Naive B cell (primary cell): ENCODE data around the gene MPL. TPM values are rescaled to one million over a fixed set of nuclear protein-coding genes. Genes with fewer than 3 reads are reported as not detected.

ENCODE experiments used
- ATAC-seq, 2 donors: fragments of 150-1000 bp; cut with Tn5 transposase; 2 replicates each; pipeline ENCODE4 v1.10.0; 2021; ENCODE audit warnings: low read depth in 2 of 2, mild to moderate bottlenecking in 2 of 2, moderate library complexity in 2 of 2
- DNase-seq: peaks from one replicate; pipeline ENCODE4 v3.0.0; 2022
- H3K27ac Mint-ChIP-seq, 6 donors: one replicate each; pipeline ENCODE4 v1.8.0; 2020 to 2022; ENCODE audit warnings: mild to moderate bottlenecking in 6 of 6, mixed read lengths in 6 of 6, moderate library complexity in 5 of 6, inconsistent platforms in 2 of 6
- H3K27me3 Mint-ChIP-seq, 3 donors: one replicate each; pipeline ENCODE4 v1.8.0; 2021 to 2022; ENCODE audit warnings: mixed read lengths in 3 of 3, mild to moderate bottlenecking in 1 of 3
- H3K36me3 Mint-ChIP-seq, 2 donors: one replicate each; pipeline ENCODE4 v1.8.0; 2020 to 2022; ENCODE audit warnings: mixed read lengths in 2 of 2, inconsistent platforms in 1 of 2, mild to moderate bottlenecking in 1 of 2
- H3K4me1 Mint-ChIP-seq, 3 donors: one replicate each; pipeline ENCODE4 v1.8.0; 2020 to 2022; ENCODE audit warnings: mixed read lengths in 3 of 3, inconsistent platforms in 1 of 3, mild to moderate bottlenecking in 1 of 3, moderate library complexity in 1 of 3
- H3K4me3 Mint-ChIP-seq, 8 donors: one replicate each; pipeline ENCODE4 v1.8.0; 2020 to 2022; ENCODE audit warnings: mild to moderate bottlenecking in 8 of 8, mixed read lengths in 8 of 8, moderate library complexity in 8 of 8, inconsistent platforms in 2 of 8
- H3K9me3 Mint-ChIP-seq, 7 donors: one replicate each; pipeline ENCODE4 v1.8.0; 2020 to 2022; ENCODE audit warnings: mixed read lengths in 7 of 7, mild to moderate bottlenecking in 5 of 7, inconsistent platforms in 2 of 7, moderate library complexity in 1 of 7
- polyA plus RNA-seq, 6 donors: library from polyadenylated mRNA; unstranded; fragments of 300-500 nt; fragmentation: Illumina TruSeq; gene quantifications; one replicate each; pipeline ENCODE4 v1.2.3, GENCODE V29; 2021; ENCODE audit warnings: low read depth in 6 of 6

Gene MPL
- polyA plus RNA-seq, 6 donors from 2014 or later = 0.32 TPM; not detected in 5

DNA sequence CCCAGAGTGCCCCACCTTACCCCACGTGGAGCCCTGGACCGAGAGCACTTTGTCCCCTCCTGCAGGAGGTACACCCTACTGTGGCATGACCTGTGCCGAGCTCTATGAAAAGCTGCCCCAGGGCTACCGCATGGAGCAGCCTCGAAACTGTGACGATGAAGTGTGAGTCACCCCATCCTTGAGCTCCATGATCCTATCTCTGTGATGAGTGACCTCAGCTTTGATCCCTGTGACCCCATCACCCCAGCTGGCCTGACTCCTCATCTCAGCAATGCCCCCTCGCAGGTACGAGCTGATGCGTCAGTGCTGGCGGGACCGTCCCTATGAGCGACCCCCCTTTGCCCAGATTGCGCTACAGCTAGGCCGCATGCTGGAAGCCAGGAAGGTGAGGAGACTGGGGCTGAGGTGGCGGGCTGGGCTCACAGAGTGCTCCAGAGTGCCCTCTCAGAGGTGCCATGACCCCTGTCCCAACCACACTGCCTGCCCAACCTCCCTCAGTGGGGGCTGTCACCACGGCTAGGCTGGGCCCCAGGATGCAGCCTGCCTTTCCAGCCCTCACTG is 16.2 kb upstream of the MPL start:
- H3K27ac Mint-ChIP-seq = no peak overlapping the region

DNA sequence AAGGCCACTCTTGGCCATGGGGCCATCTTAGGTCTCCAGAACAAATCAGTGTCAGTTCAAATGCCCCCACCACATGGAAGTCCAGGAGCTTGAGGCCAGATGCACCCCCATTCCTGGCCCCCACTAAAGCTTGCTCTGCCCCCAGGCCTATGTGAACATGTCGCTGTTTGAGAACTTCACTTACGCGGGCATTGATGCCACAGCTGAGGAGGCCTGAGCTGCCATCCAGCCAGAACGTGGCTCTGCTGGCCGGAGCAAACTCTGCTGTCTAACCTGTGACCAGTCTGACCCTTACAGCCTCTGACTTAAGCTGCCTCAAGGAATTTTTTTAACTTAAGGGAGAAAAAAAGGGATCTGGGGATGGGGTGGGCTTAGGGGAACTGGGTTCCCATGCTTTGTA is 15.1 kb upstream of the MPL start:
- Mint-ChIP-seq H3K36me3 (peaks cover 15 to 21% of the 10 kb centered on the region in 2 donors), H3K4me1 (peaks cover 0 to 2% (median 0%) of the 10 kb centered on the region in 3 donors), H3K27ac (no peak overlapping the region), H3K27me3 (no peaks in the 10 kb centered on the region), H3K9me3 (peaks cover 10 to 23% (median 20%) of the 10 kb centered on the region in 7 donors), H3K4me3 (no peak overlapping the region)
- no peak for ATAC-seq
- no peak for DNase-seq

More for the DNA sequence above, 16.2 kb upstream of the MPL start:
- no peak for DNase-seq
- H3K4me1 Mint-ChIP-seq = peaks cover 0 to 2% (median 0%) of the 10 kb centered on the region in 3 donors
- ATAC-seq = no peak
- no peaks in the 10 kb centered on the region for H3K27me3 Mint-ChIP-seq
- peaks cover 10 to 20% (median 18%) of the 10 kb centered on the region in 7 donors for H3K9me3 Mint-ChIP-seq
- H3K4me3 Mint-ChIP-seq = no peak overlapping the region
- peaks cover 15 to 21% of the 10 kb centered on the region in 2 donors for H3K36me3 Mint-ChIP-seq

DNA sequence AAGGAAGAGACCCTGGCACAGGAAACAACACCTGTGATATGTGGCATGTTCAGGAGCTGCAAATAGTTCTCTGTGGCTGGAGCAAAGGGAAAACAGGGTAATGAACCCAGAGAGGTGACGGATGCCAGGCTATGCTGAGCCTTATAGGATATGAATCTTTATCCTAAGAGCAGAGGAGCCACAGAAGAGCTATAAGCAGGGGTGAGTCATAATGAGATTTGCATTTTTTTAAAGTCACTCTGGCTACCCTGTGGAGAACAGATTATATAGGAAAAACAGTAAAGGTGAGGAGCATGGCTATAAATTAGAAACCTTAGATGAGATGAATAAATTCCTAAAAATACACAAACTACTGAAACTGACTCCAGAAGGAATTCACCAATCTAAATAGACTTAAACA is 12.8 kb upstream of the MPL start:
- H3K27ac Mint-ChIP-seq = no peak overlapping the region
- DNase-seq = no peak
- no peak for ATAC-seq
- peaks cover 21% of the 10 kb centered on the region in 2 donors for H3K36me3 Mint-ChIP-seq
- H3K27me3 Mint-ChIP-seq = no peaks in the 10 kb centered on the region
- H3K4me3 Mint-ChIP-seq = no peak overlapping the region
- H3K9me3 Mint-ChIP-seq = peaks cover 12 to 31% (median 25%) of the 10 kb centered on the region in 7 donors
- H3K4me1 Mint-ChIP-seq = no peaks in the 10 kb centered on the region

DNA sequence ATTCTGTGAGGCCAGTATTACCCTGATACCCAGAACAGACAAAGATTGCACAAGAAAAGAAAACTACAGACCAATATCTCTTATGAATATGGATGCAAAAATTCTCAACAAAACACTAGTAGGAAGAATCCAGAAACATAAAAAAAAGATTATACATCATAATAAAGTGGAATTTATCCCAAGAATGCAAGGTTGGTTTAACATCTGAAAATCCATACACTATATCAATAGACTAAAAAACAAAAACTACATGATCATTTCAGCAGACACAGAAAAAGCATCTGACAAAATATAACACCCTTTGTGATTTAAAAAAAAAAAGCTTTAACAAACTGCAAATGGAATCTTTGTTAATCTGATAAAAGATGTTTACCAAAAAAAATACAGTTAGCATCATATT is 12.2 kb upstream of the MPL start:
- no peak overlapping the region for H3K27ac Mint-ChIP-seq
- ATAC-seq (no peak), DNase-seq (no peak)
- H3K36me3 Mint-ChIP-seq = peaks cover 21% of the 10 kb centered on the region in 2 donors
- H3K9me3 Mint-ChIP-seq = peaks cover 12 to 31% (median 25%) of the 10 kb centered on the region in 7 donors
- no peaks in the 10 kb centered on the region for H3K27me3 Mint-ChIP-seq
- H3K4me1 Mint-ChIP-seq = no peaks in the 10 kb centered on the region
- H3K4me3 Mint-ChIP-seq = no peak overlapping the region

DNA sequence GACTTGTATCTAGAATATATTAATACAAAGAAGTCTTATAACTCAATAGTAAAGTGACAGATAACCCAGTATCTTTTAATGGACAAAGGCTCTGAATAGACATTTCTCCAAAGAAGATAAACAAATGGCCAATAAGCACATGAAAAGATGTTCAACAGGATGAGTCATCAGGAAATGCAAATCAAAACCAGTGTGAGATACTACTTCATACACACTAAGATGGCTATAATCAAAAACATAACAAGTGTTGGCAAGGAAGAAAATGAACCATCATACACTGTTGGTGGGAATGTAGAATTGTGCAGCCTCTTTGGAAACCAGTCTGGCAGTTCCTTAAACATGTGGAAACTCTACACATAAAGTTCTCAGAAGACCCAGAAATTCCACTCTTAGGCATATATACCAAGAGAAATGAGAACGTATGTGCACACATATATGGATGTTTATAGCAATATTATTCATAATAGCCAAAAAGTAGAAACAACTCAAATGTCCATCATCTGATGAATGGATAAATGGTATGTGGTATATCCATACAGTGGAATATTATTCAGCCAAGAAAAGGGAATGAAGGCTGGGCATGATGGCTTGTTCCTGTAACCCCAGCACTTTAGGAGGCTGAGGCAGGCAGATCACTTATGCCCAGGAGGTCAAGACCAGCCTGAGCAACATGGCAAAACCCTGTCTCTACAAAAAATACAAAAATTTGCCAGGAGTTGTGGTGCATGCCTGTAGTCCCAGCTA is 9.9 kb upstream of the MPL start:
- ATAC-seq (no peak), DNase-seq (no peak)
- Mint-ChIP-seq H3K27ac (no peak overlapping the region), H3K4me1 (no peaks in the 10 kb centered on the region), H3K36me3 (peaks cover 21% of the 10 kb centered on the region in 2 donors), H3K27me3 (no peaks in the 10 kb centered on the region), H3K9me3 (peaks cover 12 to 31% (median 25%) of the 10 kb centered on the region in 7 donors), H3K4me3 (no peak overlapping the region)

DNA sequence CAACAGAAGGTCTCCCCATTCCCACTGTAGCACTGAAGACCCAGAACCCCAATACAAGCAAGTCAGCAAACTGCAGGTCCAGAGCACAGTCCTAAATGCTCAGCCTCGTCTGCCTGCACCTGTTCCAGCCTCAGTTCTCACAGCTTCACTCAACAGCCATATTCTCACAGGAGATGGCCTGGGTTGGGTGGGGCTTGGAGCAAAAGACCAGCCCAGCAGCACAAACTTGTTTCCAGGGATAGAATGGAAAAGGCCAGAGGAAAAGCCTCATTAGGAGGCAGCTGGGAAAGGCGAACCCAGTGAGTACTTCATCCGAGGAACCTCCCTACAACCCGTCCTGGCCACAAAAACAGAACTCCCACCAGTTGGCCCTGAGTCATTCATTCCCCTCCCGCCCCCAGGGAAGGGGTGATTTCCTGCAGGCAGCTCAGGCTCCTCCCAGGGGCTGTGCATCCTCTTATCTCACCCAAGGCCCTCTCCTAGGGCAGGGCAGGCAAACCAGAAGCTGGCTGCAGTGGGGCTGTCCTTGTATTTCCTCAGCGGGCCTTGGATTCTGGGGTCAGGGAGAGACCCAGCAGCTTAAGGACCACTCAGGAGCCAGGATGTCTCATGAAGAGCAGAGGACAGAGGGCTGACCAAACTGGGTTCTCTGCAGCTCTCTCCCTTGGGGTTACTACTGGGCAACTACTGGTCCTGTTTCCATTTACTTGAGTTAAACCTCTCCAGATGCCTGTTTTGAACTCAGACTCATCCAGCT is 7.4 kb upstream of the MPL start:
- H3K36me3 Mint-ChIP-seq = peaks cover 8 to 12% of the 10 kb centered on the region in 2 donors
- peaks cover 4 to 23% (median 17%) of the 10 kb centered on the region in 7 donors for H3K9me3 Mint-ChIP-seq
- H3K27me3 Mint-ChIP-seq = no peaks in the 10 kb centered on the region
- DNase-seq = no peak
- ATAC-seq = no peak
- H3K4me3 Mint-ChIP-seq = no peak overlapping the region
- no peak overlapping the region for H3K27ac Mint-ChIP-seq
- H3K4me1 Mint-ChIP-seq = no peaks in the 10 kb centered on the region

DNA sequence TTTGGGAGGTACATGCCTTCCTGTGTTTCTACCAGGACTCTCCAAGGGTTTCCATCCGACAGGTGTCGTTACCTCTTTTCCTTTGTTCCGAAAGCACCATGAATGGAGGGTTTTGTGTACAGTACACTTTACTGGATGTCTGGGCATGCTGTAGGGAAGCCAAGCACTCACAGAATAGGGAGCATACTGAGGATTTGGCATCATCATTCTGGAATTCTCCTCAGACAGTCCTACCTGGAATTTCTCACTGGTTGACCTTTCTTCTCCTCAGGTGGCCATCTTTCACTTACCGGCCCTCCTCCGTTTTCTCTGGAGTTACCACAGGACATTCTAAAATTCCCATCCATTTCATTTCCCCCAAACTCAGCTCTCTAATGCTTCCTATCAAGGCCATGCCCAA is 5.9 kb upstream of the MPL start:
- Mint-ChIP-seq H3K4me3 (no peak overlapping the region), H3K27me3 (no peaks in the 10 kb centered on the region), H3K27ac (peak overlapping the region in 1 of 6 donors; percentile 49), H3K4me1 (no peaks in the 10 kb centered on the region), H3K36me3 (peaks cover 0 to 6% of the 10 kb centered on the region in 2 donors), H3K9me3 (peaks cover 0 to 14% (median 8%) of the 10 kb centered on the region in 7 donors)
- no peak for ATAC-seq
- no peak for DNase-seq

DNA sequence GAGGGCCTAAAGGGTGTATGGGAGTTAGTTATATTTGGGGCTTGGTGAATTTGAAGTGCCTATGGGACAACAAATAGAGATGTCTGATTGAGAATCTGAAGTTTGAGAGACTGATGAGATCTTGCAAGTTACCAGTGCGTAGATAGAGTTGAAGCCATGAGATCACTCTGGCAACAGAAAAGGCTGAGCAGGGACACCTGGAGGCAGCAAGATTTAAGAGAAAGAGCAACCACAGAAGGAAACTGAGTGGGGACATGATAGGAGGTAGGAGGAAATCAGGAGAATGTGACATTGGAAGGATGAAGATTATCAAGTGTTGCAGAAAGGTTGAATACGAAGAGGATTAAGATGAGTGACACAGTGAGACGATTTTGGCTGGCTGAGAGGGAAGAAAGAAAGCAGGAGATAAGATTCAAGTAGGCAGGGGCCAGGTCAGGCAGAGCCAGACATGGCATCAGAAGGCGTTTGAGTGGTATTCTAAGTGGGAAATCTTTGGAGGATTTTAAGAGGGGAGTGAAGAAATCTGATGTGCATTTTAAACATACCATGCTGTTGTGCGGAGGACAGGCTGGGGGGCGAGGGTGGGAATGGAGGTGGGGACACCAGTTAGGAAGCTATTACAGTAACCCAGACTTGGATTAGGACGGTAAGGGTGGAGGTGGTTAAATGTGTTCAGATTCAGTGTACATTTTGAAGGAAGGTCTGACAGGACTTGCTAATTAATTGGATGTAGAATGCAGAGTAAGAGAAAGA is 3.0 kb upstream of the MPL start:
- Mint-ChIP-seq H3K27ac (peak overlapping the region in 3 of 6 donors; percentile 75 to 87 (median 78)), H3K36me3 (no peaks in the 10 kb centered on the region), H3K4me3 (no peak overlapping the region), H3K4me1 (no peaks in the 10 kb centered on the region), H3K9me3 (no peaks in the 10 kb centered on the region), H3K27me3 (no peaks in the 10 kb centered on the region)
- ATAC-seq (no peak), DNase-seq (no peak)

DNA sequence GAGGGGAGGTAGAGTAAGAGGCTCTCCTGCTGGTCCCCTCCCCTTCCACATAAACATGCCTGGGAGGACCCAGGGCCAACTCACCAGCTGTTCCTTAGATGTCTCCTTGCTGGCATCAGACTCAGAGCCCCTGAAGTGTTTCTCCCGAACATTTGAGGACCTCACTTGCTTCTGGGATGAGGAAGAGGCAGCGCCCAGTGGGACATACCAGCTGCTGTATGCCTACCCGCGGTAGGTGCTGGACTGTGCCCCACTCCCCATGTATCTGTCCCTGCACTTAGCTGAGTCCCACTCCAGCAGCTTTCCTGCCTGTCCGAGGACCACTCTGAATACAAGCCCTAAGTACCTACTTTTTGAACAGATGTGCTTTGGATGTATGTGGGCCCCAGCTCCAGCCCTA is 383 bp downstream of the MPL start:
- no peak for ATAC-seq
- no peaks in the 10 kb centered on the region for H3K27me3 Mint-ChIP-seq
- no peaks in the 10 kb centered on the region for H3K36me3 Mint-ChIP-seq
- H3K9me3 Mint-ChIP-seq = no peaks in the 10 kb centered on the region
- H3K27ac Mint-ChIP-seq = no peak overlapping the region
- H3K4me1 Mint-ChIP-seq = no peaks in the 10 kb centered on the region
- no peak overlapping the region for H3K4me3 Mint-ChIP-seq
- no peak for DNase-seq

DNA sequence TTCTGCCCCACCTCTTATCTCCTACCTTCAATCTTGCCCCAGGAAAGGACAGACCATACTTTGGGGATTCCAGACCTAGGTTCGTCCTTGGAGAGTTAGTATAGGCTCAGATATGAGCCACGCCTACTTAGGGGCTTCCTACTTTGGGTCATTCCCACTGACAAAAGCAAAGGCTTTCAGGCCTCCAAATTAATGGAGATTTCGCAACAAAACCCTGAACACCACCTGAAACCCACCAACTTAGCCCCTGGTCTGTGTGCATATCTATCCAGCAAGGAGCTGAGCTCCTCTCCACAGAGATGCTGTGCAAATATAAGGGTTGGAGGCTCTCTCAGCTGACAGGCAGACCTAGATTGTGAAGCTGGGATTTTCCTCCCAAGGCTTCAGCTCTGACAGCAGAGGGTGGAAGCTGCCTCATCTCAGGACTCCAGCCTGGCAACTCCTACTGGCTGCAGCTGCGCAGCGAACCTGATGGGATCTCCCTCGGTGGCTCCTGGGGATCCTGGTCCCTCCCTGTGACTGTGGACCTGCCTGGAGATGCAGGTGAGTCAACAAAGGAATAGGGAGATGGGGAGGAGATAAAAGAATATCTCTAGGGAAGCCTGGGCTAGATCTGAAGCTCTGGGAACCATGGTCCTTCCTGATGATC is 2.1 kb downstream of the MPL start:
- no peak for ATAC-seq
- H3K36me3 Mint-ChIP-seq = no peaks in the 10 kb centered on the region
- H3K9me3 Mint-ChIP-seq = no peaks in the 10 kb centered on the region
- H3K27ac Mint-ChIP-seq = no peak overlapping the region
- no peaks in the 10 kb centered on the region for H3K27me3 Mint-ChIP-seq
- no peak overlapping the region for H3K4me3 Mint-ChIP-seq
- no peak for DNase-seq
- H3K4me1 Mint-ChIP-seq = no peaks in the 10 kb centered on the region

DNA sequence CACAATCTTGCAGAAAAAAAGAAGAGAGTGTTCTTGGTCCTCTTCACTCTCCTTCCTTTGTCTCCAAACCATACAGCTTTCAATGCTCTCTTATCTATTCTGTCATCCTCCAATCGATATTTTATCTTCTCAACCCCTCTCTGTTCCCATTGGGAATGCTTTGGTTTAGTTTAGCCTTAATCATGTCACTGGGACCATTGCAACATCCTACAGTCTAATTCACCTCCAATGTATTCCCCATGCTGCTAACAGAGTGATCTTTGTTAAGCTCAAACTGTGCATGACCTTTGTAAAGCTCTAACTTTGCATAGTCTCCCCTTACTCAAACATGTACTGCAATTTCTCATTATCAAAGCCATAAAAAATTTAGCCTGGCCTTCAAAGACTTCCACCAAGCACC is 2.9 kb downstream of the MPL start:
- ATAC-seq = no peak
- no peak for DNase-seq
- H3K36me3 Mint-ChIP-seq = no peaks in the 10 kb centered on the region
- H3K4me1 Mint-ChIP-seq = no peaks in the 10 kb centered on the region
- no peaks in the 10 kb centered on the region for H3K27me3 Mint-ChIP-seq
- no peaks in the 10 kb centered on the region for H3K9me3 Mint-ChIP-seq
- no peak overlapping the region for H3K4me3 Mint-ChIP-seq
- H3K27ac Mint-ChIP-seq = no peak overlapping the region

DNA sequence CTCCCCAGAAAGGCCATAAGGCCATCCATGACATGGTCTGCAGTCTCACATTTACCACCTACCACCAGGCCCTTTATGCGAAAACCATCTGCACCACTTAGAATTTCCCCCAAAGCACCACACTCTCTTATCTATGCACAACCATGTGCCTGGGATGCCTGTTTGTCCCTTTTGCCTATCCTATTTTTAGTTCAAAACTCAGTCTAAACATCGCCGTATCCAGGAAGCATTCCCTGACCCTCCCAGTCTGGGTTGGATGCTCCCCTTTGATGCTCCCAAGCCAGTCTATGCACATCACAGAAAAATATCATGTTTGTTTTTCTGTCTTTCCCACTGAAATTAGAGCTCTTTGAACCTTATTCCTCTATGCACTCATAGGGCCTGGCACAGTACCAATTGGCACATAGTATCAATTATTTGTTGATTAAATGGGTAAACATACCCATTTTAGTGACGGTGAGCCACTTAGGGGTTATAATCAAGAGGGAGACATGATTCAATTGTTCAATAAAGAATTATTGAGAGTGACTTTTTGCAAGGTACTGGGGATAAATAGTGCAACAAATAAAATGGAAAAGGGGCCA is 6.7 kb downstream of the MPL start:
- ATAC-seq (no peak), DNase-seq (no peak)
- Mint-ChIP-seq H3K36me3 (no peaks in the 10 kb centered on the region), H3K9me3 (no peaks in the 10 kb centered on the region), H3K27ac (no peak overlapping the region), H3K4me3 (no peak overlapping the region), H3K4me1 (peaks cover under 1 to 9% (median 2%) of the 10 kb centered on the region in 3 donors), H3K27me3 (no peaks in the 10 kb centered on the region)

DNA sequence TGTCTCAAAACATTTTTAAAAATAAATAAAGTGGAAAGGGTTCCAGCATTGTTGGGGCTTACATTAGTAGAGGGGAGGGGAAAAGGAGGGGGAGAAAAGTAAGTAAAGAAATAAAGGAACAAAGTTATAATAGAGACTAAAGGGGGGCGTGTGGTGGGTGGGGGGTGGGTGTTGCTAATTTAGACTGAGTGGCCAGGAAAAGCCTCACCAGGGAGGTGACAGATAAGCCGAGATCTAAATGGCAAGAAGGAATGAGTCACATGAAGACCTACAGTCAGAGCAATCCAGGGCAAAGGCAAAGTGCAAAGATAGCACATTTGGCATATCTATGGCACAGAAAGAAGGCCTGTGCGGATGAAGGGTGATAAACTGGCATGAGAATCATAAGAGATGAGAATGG is 7.5 kb downstream of the MPL start:
- Mint-ChIP-seq H3K27ac (peak overlapping the region in 1 of 6 donors; percentile 61), H3K36me3 (no peaks in the 10 kb centered on the region), H3K4me3 (peak overlapping the region in 1 of 8 donors; percentile 57), H3K9me3 (no peaks in the 10 kb centered on the region), H3K4me1 (peaks cover 7 to 16% (median 7%) of the 10 kb centered on the region in 3 donors), H3K27me3 (no peaks in the 10 kb centered on the region)
- no peak for ATAC-seq
- DNase-seq = no peak
